ENCODE data around the gene LPP. TPM values are rescaled to one million over a fixed set of nuclear protein-coding genes. Genes with fewer than 3 reads are reported as not detected.

Gene LPP
- polyA plus RNA-seq, 3 donors, result 14.1 to 23.2 (median 15.3) TPM

- H2AFZ ChIP-seq (ENCODE audit: insufficient read depth, low read depth, low read length, poor library complexity, severe bottlenecking), result no peak overlapping the region
- no peak overlapping the region for H3K4me3 Mint-ChIP-seq
- H3K79me2 ChIP-seq (ENCODE audit: insufficient read depth, low read length), result peaks cover 11% of the 10 kb centered on the region
- intact Hi-C loops (cut with micrococcal nuclease), result no loop called here
- H3K4me3 ChIP-seq (replicated peaks in 1 of 3; ENCODE audit: low read depth in 2 of 3, low read length in 3 of 3), result no peak overlapping the region
- DNase-seq, result no peak
- H4K20me1 ChIP-seq (ENCODE audit: insufficient read depth, low read length), result no peaks in the 10 kb centered on the region
- no peaks in the 10 kb centered on the region for H3K9me3 ChIP-seq (replicated peaks in 1 of 2; ENCODE audit: control insufficient read depth in 1 of 2, insufficient read depth in 1 of 2, low read length in 2 of 2)
- peaks cover 42% of the 10 kb centered on the region for H3K4me1 Mint-ChIP-seq
- H3K4me2 ChIP-seq (replicated peaks; ENCODE audit: extremely low read depth, low read length, poor library complexity, severe bottlenecking), result no peak overlapping the region
- WGBS (ENCODE audit: insufficient coverage), result no CpG with 5 or more reads among the region's 2 CpGs
- no peak overlapping the region for H3K27ac Mint-ChIP-seq
- no peaks in the 10 kb centered on the region for H3K27me3 ChIP-seq (ENCODE audit: control insufficient read depth in 2 of 2, insufficient read depth in 2 of 2, low read length in 2 of 2)
- no peak for TF ChIP-seq CTCF (IDR thresholded peaks at IDR 0.05)
- H3K9me3 Mint-ChIP-seq, result peaks cover 0 to 10% (median under 1%) of the 10 kb centered on the region in 7 donors
- no peaks in the 10 kb centered on the region for H3K36me3 ChIP-seq (replicated peaks in 1 of 2; ENCODE audit: control insufficient read depth in 1 of 2, insufficient read depth in 2 of 2, low read length in 2 of 2)
- H3K4me1 ChIP-seq (ENCODE audit: control insufficient read depth in 1 of 2, insufficient read depth in 2 of 2, low read length in 2 of 2), result peaks cover 27 to 33% of the 10 kb centered on the region in 2 donors
- H3K27me3 Mint-ChIP-seq (ENCODE audit: low read depth in 3 of 3), result peaks cover 0 to 1% (median 0%) of the 10 kb centered on the region in 3 donors
- H3K9ac ChIP-seq (ENCODE audit: insufficient read depth, low read length, poor library complexity, severe bottlenecking), result no peak overlapping the region
- peaks cover 1 to 3% of the 10 kb centered on the region in 2 donors for H3K36me3 Mint-ChIP-seq
- H3K27ac ChIP-seq (ENCODE audit: low read depth in 1 of 2, low read length in 2 of 2), result no peak overlapping the region
These were observed 660.6 kb downstream of the LPP start for GRCh38 chr3:188814581-188814980.

GRCh38 chr3:188817103-188817934, 663.4 kb downstream of the LPP start:
- Histone ChIP-seq H3K9me3 (replicated peaks in 1 of 2; ENCODE audit: control insufficient read depth in 1 of 2, insufficient read depth in 1 of 2, low read length in 2 of 2) (no peaks in the 10 kb centered on the region), H3K4me2 (replicated peaks; ENCODE audit: extremely low read depth, low read length, poor library complexity, severe bottlenecking) (peak overlapping the region; percentile 29), H3K79me2 (ENCODE audit: insufficient read depth, low read length) (peaks cover 12% of the 10 kb centered on the region), H3K27ac (ENCODE audit: low read depth in 1 of 2, low read length in 2 of 2) (peak overlapping the region in 1 of 2 donors; percentile 89), H3K9ac (ENCODE audit: insufficient read depth, low read length, poor library complexity, severe bottlenecking) (no peak overlapping the region), H2AFZ (ENCODE audit: insufficient read depth, low read depth, low read length, poor library complexity, severe bottlenecking) (peak overlapping the region; percentile 51), H3K4me1 (ENCODE audit: control insufficient read depth in 1 of 2, insufficient read depth in 2 of 2, low read length in 2 of 2) (peaks cover 50 to 60% of the 10 kb centered on the region in 2 donors), H3K27me3 (ENCODE audit: control insufficient read depth in 2 of 2, insufficient read depth in 2 of 2, low read length in 2 of 2) (no peaks in the 10 kb centered on the region), H3K4me3 (replicated peaks in 1 of 3; ENCODE audit: low read depth in 2 of 3, low read length in 3 of 3) (peak overlapping the region in 1 of 3 experiments; percentile 29), H3K36me3 (replicated peaks in 1 of 2; ENCODE audit: control insufficient read depth in 1 of 2, insufficient read depth in 2 of 2, low read length in 2 of 2) (no peaks in the 10 kb centered on the region), H4K20me1 (ENCODE audit: insufficient read depth, low read length) (no peaks in the 10 kb centered on the region)
- intact Hi-C loops (cut with micrococcal nuclease), result no loop called here
- H3K36me3 Mint-ChIP-seq, result peaks cover 0 to 1% of the 10 kb centered on the region in 2 donors
- H3K4me3 Mint-ChIP-seq, result peak overlapping the region in 1 of 2 donors; percentile 59
- H3K9me3 Mint-ChIP-seq, result peaks cover 0 to 4% (median 0%) of the 10 kb centered on the region in 7 donors
- no peak for TF ChIP-seq CTCF (IDR thresholded peaks at IDR 0.05)
- peaks cover 0 to 2% (median 0%) of the 10 kb centered on the region in 3 donors for H3K27me3 Mint-ChIP-seq (ENCODE audit: low read depth in 3 of 3)
- H3K4me1 Mint-ChIP-seq, result peaks cover 63% of the 10 kb centered on the region
- peak overlapping the region; percentile 16 to 99 (median 94) for H3K27ac Mint-ChIP-seq
- DNase-seq, result no peak
- 86% methylated on average over 1 of the region's 7 CpGs for WGBS (ENCODE audit: insufficient coverage)

Measured in CD14-positive monocyte (primary cell).